ENCODE data around the gene RNF148.

RNF148 gene

GRCh38 chr7:122702872-122703510 lies at the start of gene RNF148:
Gene RNF148, minus strand, starts transcription at chr7:122702922. Its CDS starts 172 bp downstream, at chr7:122702750.
- Mint-ChIP-seq H3K4me3 (no peak within 1 kb of the TSS), H3K36me3 (no peaks in the 10 kb centered on the region), H3K9me3 (peaks cover 11% of the 10 kb centered on the region), H3K27ac (no peak within 1 kb of the TSS), H3K27me3 (no peaks in the 10 kb centered on the region), H3K4me1 (no peaks in the 10 kb centered on the region)
- CTCF ChIA-PET = no interaction called here
- no peak for DNase-seq

DNA sequence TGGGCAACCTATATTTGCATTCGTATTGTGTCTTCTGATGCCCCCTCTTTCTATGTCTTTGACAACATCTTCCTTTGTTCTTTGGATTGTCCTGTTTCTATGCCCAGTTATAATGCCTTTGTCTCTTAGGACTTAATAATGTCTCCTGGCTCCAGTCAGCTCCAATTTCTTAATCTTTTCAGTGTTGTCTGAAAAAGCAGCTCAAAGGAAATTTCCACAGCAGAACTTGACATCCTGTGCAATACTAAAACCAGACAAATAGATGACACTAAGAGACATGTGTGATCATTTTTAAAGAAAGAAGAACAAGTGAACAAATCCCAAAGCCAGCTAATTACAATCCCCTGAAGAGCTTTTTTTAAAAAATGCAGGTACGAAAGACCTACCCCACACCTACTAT lies 47.7 kb upstream of the RNF148 start:
- Mint-ChIP-seq H3K36me3 (no peaks in the 10 kb centered on the region), H3K27me3 (no peaks in the 10 kb centered on the region), H3K27ac (no peak overlapping the region), H3K4me1 (no peaks in the 10 kb centered on the region), H3K9me3 (no peaks in the 10 kb centered on the region), H3K4me3 (no peak overlapping the region)
- DNase-seq = no peak
- CTCF ChIA-PET = no interaction called here

DNA sequence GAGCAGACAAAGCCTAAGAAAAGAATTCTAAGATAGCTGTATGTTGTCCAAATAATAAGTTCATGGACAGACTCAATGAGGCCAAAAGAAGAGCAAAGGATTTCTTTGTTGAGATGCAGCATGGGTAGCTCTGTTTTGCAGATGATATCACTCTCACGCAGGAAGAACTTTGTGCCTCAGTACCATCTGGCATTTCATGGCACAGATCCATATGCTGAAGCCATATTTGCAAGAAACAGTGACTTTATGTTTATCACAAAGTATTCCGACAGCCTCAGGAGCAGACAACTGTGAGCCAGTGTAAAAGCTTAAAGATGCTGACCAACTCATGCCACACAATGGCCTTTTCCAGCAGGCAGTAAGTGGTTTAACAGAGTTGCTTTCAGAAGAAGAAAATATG lies 45.5 kb upstream of the RNF148 start:
- no peak for DNase-seq
- H3K4me3 Mint-ChIP-seq = no peak overlapping the region
- no peak overlapping the region for H3K27ac Mint-ChIP-seq
- H3K36me3 Mint-ChIP-seq = no peaks in the 10 kb centered on the region
- CTCF ChIA-PET = no interaction called here
- H3K4me1 Mint-ChIP-seq = no peaks in the 10 kb centered on the region
- no peaks in the 10 kb centered on the region for H3K9me3 Mint-ChIP-seq
- no peaks in the 10 kb centered on the region for H3K27me3 Mint-ChIP-seq

DNA sequence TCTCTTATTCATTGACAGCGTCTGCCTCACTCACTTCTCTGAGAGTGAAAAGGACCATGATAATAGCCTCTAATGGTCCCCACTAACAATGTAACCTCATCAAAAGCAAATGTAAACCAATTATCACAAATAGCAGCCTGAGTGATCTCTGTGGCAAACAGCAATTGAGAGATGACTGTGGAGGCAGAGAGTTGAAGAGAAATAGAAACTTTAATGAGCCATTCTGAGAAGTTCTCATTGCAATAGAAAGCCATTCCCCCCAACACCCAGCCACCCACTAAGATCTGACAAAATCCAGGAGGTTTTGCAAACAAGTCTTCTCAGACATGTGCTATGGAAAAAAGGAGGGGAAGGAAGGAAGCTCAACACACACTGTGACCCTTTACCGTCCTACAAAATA lies 44.2 kb upstream of the RNF148 start:
- no peak overlapping the region for H3K27ac Mint-ChIP-seq
- CTCF ChIA-PET = no interaction called here

GRCh38 chr7:122743211-122743610 lies 40.5 kb upstream of the RNF148 start:
- Mint-ChIP-seq H3K36me3 (no peaks in the 10 kb centered on the region), H3K9me3 (no peaks in the 10 kb centered on the region), H3K27me3 (no peaks in the 10 kb centered on the region), H3K4me3 (no peak overlapping the region), H3K27ac (no peak overlapping the region), H3K4me1 (no peaks in the 10 kb centered on the region)
- no peak for DNase-seq
- CTCF ChIA-PET = no interaction called here

More for the DNA sequence above, 44.2 kb upstream of the RNF148 start:
- Mint-ChIP-seq H3K27me3 (no peaks in the 10 kb centered on the region), H3K4me1 (no peaks in the 10 kb centered on the region), H3K9me3 (no peaks in the 10 kb centered on the region), H3K4me3 (no peak overlapping the region), H3K36me3 (no peaks in the 10 kb centered on the region)
- no peak for DNase-seq

DNA sequence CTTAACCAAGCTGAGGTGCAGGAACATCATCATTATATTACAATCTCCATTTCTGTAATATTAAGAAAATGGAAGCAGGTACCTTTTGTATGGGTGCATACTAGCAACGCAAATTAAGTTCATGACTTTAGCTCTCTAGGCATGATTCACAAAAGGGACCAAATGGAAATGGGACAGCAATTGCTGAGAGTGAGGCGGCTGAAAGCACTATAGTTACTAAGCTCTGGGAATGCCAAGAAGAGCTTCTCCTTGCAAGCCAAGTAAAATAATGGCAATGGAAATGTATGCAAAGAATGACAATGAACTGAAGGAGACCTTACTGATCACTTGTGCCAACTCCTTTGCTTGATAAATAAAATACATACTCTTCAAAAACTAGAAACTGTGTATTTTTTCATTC lies 36.2 kb upstream of the RNF148 start:
- CTCF ChIA-PET = no interaction called here
- no peak overlapping the region for H3K27ac Mint-ChIP-seq
- no peaks in the 10 kb centered on the region for H3K27me3 Mint-ChIP-seq
- no peak overlapping the region for H3K4me3 Mint-ChIP-seq
- no peak for DNase-seq
- peaks cover 2% of the 10 kb centered on the region for H3K9me3 Mint-ChIP-seq
- H3K4me1 Mint-ChIP-seq = no peaks in the 10 kb centered on the region
- H3K36me3 Mint-ChIP-seq = no peaks in the 10 kb centered on the region

GRCh38 chr7:122736183-122736582 lies 33.5 kb upstream of the RNF148 start:
- no peak overlapping the region for H3K27ac Mint-ChIP-seq
- CTCF ChIA-PET = no interaction called here
- no peaks in the 10 kb centered on the region for H3K4me1 Mint-ChIP-seq
- no peak for DNase-seq
- H3K27me3 Mint-ChIP-seq = no peaks in the 10 kb centered on the region
- H3K9me3 Mint-ChIP-seq = peaks cover 2% of the 10 kb centered on the region
- H3K36me3 Mint-ChIP-seq = no peaks in the 10 kb centered on the region
- H3K4me3 Mint-ChIP-seq = no peak overlapping the region

DNA sequence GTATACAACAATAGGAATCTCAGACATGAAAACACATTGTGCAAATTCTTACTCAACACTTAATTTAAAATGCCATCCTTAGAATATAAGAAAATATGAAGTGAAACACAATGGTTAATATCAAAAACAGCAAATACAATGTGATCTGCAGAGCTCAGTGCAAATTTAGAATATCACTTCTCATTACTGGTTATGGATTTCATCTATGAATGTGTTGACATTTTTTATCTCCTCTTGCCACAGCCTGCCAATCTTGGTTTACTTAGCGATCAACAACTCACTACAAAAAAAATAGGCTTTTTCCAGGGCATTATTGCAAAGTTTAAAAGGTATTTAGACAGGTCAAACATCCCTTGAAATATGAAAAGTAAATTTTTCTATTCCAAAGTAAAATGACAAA lies 25.0 kb upstream of the RNF148 start:
- H3K4me1 Mint-ChIP-seq = no peaks in the 10 kb centered on the region
- H3K27ac Mint-ChIP-seq = no peak overlapping the region
- DNase-seq = no peak
- no peaks in the 10 kb centered on the region for H3K27me3 Mint-ChIP-seq
- no peak overlapping the region for H3K4me3 Mint-ChIP-seq
- peaks cover 2% of the 10 kb centered on the region for H3K9me3 Mint-ChIP-seq
- CTCF ChIA-PET = no interaction called here
- H3K36me3 Mint-ChIP-seq = no peaks in the 10 kb centered on the region

DNA sequence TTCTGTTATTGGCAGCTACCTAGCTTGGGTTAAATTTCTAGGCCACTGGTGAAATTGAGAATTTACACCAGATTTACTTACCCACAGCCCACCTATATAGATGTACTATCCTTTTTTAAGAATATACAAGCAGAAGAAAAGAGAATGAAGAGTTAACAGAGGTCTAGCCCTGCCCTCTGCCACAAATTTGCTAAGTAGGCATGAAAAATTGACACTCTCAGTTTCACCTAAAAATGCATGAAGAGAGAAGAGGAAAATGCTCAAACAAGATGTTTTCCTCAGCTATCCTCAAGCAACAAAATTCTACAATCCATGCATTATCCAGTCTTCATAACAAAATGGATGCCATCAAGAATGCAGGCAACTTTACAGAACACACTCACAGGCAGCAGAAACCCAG lies 24.6 kb upstream of the RNF148 start:
- H3K27me3 Mint-ChIP-seq = no peaks in the 10 kb centered on the region
- H3K9me3 Mint-ChIP-seq = peaks cover 2% of the 10 kb centered on the region
- no peaks in the 10 kb centered on the region for H3K36me3 Mint-ChIP-seq
- CTCF ChIA-PET = no interaction called here
- no peak overlapping the region for H3K4me3 Mint-ChIP-seq
- no peak for DNase-seq
- H3K4me1 Mint-ChIP-seq = no peaks in the 10 kb centered on the region
- no peak overlapping the region for H3K27ac Mint-ChIP-seq

- no peak for DNase-seq
- no peaks in the 10 kb centered on the region for H3K27me3 Mint-ChIP-seq
- H3K9me3 Mint-ChIP-seq = peaks cover 2% of the 10 kb centered on the region
- CTCF ChIA-PET = no interaction called here
- H3K36me3 Mint-ChIP-seq = no peaks in the 10 kb centered on the region
- no peak overlapping the region for H3K4me3 Mint-ChIP-seq
- no peak overlapping the region for H3K27ac Mint-ChIP-seq
- no peaks in the 10 kb centered on the region for H3K4me1 Mint-ChIP-seq
Observed at GRCh38 chr7:122726881-122727280, 24.2 kb upstream of the RNF148 start.

GRCh38 chr7:122724366-122724765 lies 21.6 kb upstream of the RNF148 start:
- no peaks in the 10 kb centered on the region for H3K36me3 Mint-ChIP-seq
- H3K9me3 Mint-ChIP-seq = peaks cover 2% of the 10 kb centered on the region
- H3K27ac Mint-ChIP-seq = no peak overlapping the region
- no peaks in the 10 kb centered on the region for H3K4me1 Mint-ChIP-seq
- DNase-seq = no peak
- no peaks in the 10 kb centered on the region for H3K27me3 Mint-ChIP-seq
- no peak overlapping the region for H3K4me3 Mint-ChIP-seq
- CTCF ChIA-PET = no interaction called here

GRCh38 chr7:122719010-122719578 lies 16.4 kb upstream of the RNF148 start:
- no peaks in the 10 kb centered on the region for H3K36me3 Mint-ChIP-seq
- H3K4me3 Mint-ChIP-seq = no peak overlapping the region
- CTCF ChIA-PET = no interaction called here
- H3K27me3 Mint-ChIP-seq = no peaks in the 10 kb centered on the region
- no peaks in the 10 kb centered on the region for H3K4me1 Mint-ChIP-seq
- peaks cover 2% of the 10 kb centered on the region for H3K9me3 Mint-ChIP-seq
- no peak for DNase-seq
- H3K27ac Mint-ChIP-seq = no peak overlapping the region

- H3K4me3 Mint-ChIP-seq = no peak overlapping the region
- CTCF ChIA-PET = no interaction called here
- DNase-seq = no peak
- H3K9me3 Mint-ChIP-seq = peaks cover 2% of the 10 kb centered on the region
- no peak overlapping the region for H3K27ac Mint-ChIP-seq
- H3K4me1 Mint-ChIP-seq = no peaks in the 10 kb centered on the region
- no peaks in the 10 kb centered on the region for H3K27me3 Mint-ChIP-seq
- no peaks in the 10 kb centered on the region for H3K36me3 Mint-ChIP-seq
Observed at GRCh38 chr7:122717356-122718089, 14.8 kb upstream of the RNF148 start.

GRCh38 chr7:122715183-122715582 lies 12.5 kb upstream of the RNF148 start:
- Mint-ChIP-seq H3K9me3 (no peaks in the 10 kb centered on the region), H3K4me3 (no peak overlapping the region), H3K4me1 (no peaks in the 10 kb centered on the region), H3K27ac (no peak overlapping the region), H3K27me3 (no peaks in the 10 kb centered on the region), H3K36me3 (no peaks in the 10 kb centered on the region)
- no peak for DNase-seq
- CTCF ChIA-PET = interaction anchor here (0.6 kb wide), 1 partner anchor 242 kb away, joined by 3 read pairs; no protein-coding TSS in a partner anchor

- Mint-ChIP-seq H3K36me3 (no peaks in the 10 kb centered on the region), H3K4me1 (no peaks in the 10 kb centered on the region)
Observed at GRCh38 chr7:122710916-122711315, 8.2 kb upstream of the RNF148 start.

More at GRCh38 chr7:122710916-122711315, 8.2 kb upstream of the RNF148 start:
- H3K27me3 Mint-ChIP-seq = no peaks in the 10 kb centered on the region
- no peak for DNase-seq
- CTCF ChIA-PET = no interaction called here
- H3K9me3 Mint-ChIP-seq = no peaks in the 10 kb centered on the region
- H3K27ac Mint-ChIP-seq = no peak overlapping the region
- H3K4me3 Mint-ChIP-seq = no peak overlapping the region

Measured in activated naive CD4-positive, alpha-beta T cell treated with anti-CD3 and anti-CD28 coated beads, Interleukin-2, amount 10 ng/mL, durations not matched to agents 7 days and 5 days (primary cell).